ENCODE results near the gene PAQR4. TPM values are rescaled to one million over a fixed set of nuclear protein-coding genes. Genes with fewer than 3 reads are reported as not detected.

PAQR4 gene
- total and polyA plus RNA-seq, 10 of the 15 experiments (the other 5 are each of a cell fraction or from before 2014, with no cell fraction given): 0.39 to 31.8 (median 13.5) TPM

- TF ChIP-seq CEBPB (IDR thresholded peaks at IDR 0.05; ENCODE audit: borderline replicate concordance in 1 of 2, low read depth in 2 of 2, low read length in 2 of 2): no peak
- no peak for TF ChIP-seq TBL1XR1 (IDR thresholded peaks at IDR 0.05; ENCODE audit: low read depth, low read length)
- TF ChIP-seq RB1 (IDR thresholded peaks at IDR 0.05; ENCODE audit: borderline replicate concordance): no peak
- no peak for TF ChIP-seq NRF1 (conservative IDR thresholded peaks at IDR 0.05; ENCODE audit: low read depth, low read length)
- no peak for TF ChIP-seq ZBTB11 (CRISPR knock-in tag; IDR thresholded peaks at IDR 0.05)
- TF ChIP-seq, protein P1, sequence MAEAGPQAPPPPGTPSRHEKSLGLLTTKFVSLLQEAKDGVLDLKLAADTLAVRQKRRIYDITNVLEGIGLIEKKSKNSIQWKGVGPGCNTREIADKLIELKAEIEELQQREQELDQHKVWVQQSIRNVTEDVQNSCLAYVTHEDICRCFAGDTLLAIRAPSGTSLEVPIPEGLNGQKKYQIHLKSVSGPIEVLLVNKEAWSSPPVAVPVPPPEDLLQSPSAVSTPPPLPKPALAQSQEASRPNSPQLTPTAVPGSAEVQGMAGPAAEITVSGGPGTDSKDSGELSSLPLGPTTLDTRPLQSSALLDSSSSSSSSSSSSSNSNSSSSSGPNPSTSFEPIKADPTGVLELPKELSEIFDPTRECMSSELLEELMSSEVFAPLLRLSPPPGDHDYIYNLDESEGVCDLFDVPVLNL (IDR thresholded peaks at IDR 0.05; ENCODE audit: low read depth, low read length): no peak
- no peak for TF ChIP-seq FOXM1 (IDR thresholded peaks at IDR 0.05; ENCODE audit: low read depth, low read length)
- no peak for TF ChIP-seq CHD2 (IDR thresholded peaks at IDR 0.05; ENCODE audit: borderline replicate concordance, low read depth, low read length)
- no peak for TF ChIP-seq MEF2B (IDR thresholded peaks at IDR 0.05; ENCODE audit: partially characterized antibody, poor library complexity, severe bottlenecking)
- TF ChIP-seq SMAD5 (IDR thresholded peaks at IDR 0.05; ENCODE audit: low read depth): no peak
- TF ChIP-seq BACH1 (IDR thresholded peaks at IDR 0.05; ENCODE audit: borderline replicate concordance): no peak
- no peak for TF ChIP-seq HDAC2 (IDR thresholded peaks at IDR 0.05)
- TF ChIP-seq NR2C1 (IDR thresholded peaks at IDR 0.05): no peak
- TF ChIP-seq, protein P2, sequence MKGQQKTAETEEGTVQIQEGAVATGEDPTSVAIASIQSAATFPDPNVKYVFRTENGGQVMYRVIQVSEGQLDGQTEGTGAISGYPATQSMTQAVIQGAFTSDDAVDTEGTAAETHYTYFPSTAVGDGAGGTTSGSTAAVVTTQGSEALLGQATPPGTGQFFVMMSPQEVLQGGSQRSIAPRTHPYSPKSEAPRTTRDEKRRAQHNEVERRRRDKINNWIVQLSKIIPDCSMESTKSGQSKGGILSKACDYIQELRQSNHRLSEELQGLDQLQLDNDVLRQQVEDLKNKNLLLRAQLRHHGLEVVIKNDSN (IDR thresholded peaks at IDR 0.05; ENCODE audit: borderline replicate concordance, extremely low read length, insufficient read depth, low read depth, low read length): no peak
- TF ChIP-seq, protein P3, sequence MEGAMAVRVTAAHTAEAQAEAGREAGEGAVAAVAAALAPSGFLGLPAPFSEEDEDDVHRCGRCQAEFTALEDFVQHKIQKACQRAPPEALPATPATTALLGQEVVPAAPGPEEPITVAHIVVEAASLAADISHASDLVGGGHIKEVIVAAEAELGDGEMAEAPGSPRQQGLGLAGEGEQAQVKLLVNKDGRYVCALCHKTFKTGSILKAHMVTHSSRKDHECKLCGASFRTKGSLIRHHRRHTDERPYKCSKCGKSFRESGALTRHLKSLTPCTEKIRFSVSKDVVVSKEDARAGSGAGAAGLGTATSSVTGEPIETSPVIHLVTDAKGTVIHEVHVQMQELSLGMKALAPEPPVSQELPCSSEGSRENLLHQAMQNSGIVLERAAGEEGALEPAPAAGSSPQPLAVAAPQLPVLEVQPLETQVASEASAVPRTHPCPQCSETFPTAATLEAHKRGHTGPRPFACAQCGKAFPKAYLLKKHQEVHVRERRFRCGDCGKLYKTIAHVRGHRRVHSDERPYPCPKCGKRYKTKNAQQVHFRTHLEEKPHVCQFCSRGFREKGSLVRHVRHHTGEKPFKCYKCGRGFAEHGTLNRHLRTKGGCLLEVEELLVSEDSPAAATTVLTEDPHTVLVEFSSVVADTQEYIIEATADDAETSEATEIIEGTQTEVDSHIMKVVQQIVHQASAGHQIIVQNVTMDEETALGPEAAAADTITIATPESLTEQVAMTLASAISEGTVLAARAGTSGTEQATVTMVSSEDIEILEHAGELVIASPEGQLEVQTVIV (IDR thresholded peaks at IDR 0.05; ENCODE audit: borderline replicate concordance, partially characterized antibody): no peak
- RAD21 ChIA-PET (ENCODE audit: unreplicated experiment): no interaction called here
- POLR2A ChIA-PET: interaction anchor here (0.5 kb wide), 1 partner anchor 154 kb away, joined by 8 read pairs; no protein-coding TSS in a partner anchor
- no peaks in the 10 kb centered on the region for H3K36me3 ChIP-seq (ENCODE audit: control insufficient read depth in 2 of 2, insufficient read depth in 2 of 2, low read length in 1 of 2)
- CTCF ChIA-PET: interaction anchor here (3.1 kb wide), 1 partner anchor 24 kb away, joined by 10 read pairs; no protein-coding TSS in a partner anchor
- no peak overlapping the region for H2AFZ ChIP-seq (ENCODE audit: control insufficient read depth, low read depth, low read length)
- ATAC-seq (0 out of 3 replicates have a peak, but pooled peaks have one; percentile 16), DNase-seq (ENCODE audit: low read depth, low spot score) (no peak), FAIRE-seq (no peak)
- H4K20me1 ChIP-seq (ENCODE audit: control insufficient read depth, insufficient read depth): no peaks in the 10 kb centered on the region
- no peaks in the 10 kb centered on the region for H3K27me3 ChIP-seq (replicated peaks in 1 of 2; ENCODE audit: control insufficient read depth in 2 of 2, insufficient read depth in 2 of 2, low read length in 1 of 2)
- no peak overlapping the region for H3K9ac ChIP-seq (ENCODE audit: control insufficient read depth, insufficient read depth, low read length)
- in situ Hi-C loops (cut with MboI): no loop called here
- peaks cover 8% of the 10 kb centered on the region for H3K4me1 ChIP-seq (ENCODE audit: control insufficient read depth, insufficient read depth, low read length)
- H3K27ac ChIP-seq (ENCODE audit: control insufficient read depth, insufficient read depth): no peak overlapping the region
- H3K9me3 ChIP-seq (replicated peaks; ENCODE audit: control insufficient read depth, insufficient read depth, low read length): no peaks in the 10 kb centered on the region
- no peak overlapping the region for H3K4me2 ChIP-seq (ENCODE audit: control insufficient read depth, insufficient read depth)
- H3K4me3 ChIP-seq: no peak overlapping the region
- WGBS (ENCODE audit: insufficient coverage, insufficient replicate concordance, low lambda C conversion rate, missing lambda C conversion rate): 69% methylated on average over 16 of the region's 16 CpGs
- SMC1A ChIA-PET (ENCODE audit: uncharacterized antibody, unreplicated experiment): no interaction called here
- intact Hi-C loops (cut with micrococcal nuclease; ENCODE audit: unreplicated experiment): no loop called here
- H3K79me2 ChIP-seq (ENCODE audit: control insufficient read depth, insufficient read depth, low read length): no peaks in the 10 kb centered on the region
- BruUV-seq (replicated peaks): no TSS peak
Measured at GRCh38 chr16:2950773-2951172, 18.4 kb upstream of the PAQR4 start.
